Measurements from ENCODE around the gene VAV1. TPM values are rescaled to one million over a fixed set of nuclear protein-coding genes. Genes with fewer than 3 reads are reported as not detected.

VAV1 gene
- total and polyA plus RNA-seq, 2 of the 8 experiments (the other 6 are each of a cell fraction or from before 2014, with no cell fraction given), result 0.21 to 0.22 TPM

- peak; percentile 10 for TF ChIP-seq KDM4A (IDR thresholded peaks at IDR 0.05; ENCODE audit: low read depth, low read length, severe bottlenecking)
- TF ChIP-seq KDM1A (IDR thresholded peaks at IDR 0.05; ENCODE audit: borderline replicate concordance, low read length), result no peak
- 0 out of 2 replicates have a peak, but pooled peaks have one; percentile 1 for TF ChIP-seq CEBPB (IDR thresholded peaks at IDR 0.05; ENCODE audit: low read depth, low read length)
- TF ChIP-seq SP1 (IDR thresholded peaks at IDR 0.05; ENCODE audit: low read depth, low read length), result no peak
- TF ChIP-seq CTCF (IDR thresholded peaks at IDR 0.05; ENCODE audit: control extremely low read depth in 1 of 3, insufficient read depth in 1 of 3, low read depth in 1 of 3, low read length in 3 of 3), result peak; percentile 42 to 72 (median 59)
- TF ChIP-seq TAF1 (IDR thresholded peaks at IDR 0.05; ENCODE audit: low read depth, low read length), result peak; percentile 78; the same call in 1 of the 2 replicates
- TF ChIP-seq POLR2AphosphoS5 (IDR thresholded peaks at IDR 0.05; ENCODE audit: low read depth, low read length), result peak; percentile 32; the same call in 1 of the 2 replicates
- TF ChIP-seq EP300 (IDR thresholded peaks at IDR 0.05; ENCODE audit: borderline replicate concordance in 1 of 2, low read depth in 2 of 2, low read length in 2 of 2), result no peak
- no peak for TF ChIP-seq SRF (IDR thresholded peaks at IDR 0.05; ENCODE audit: low read depth, low read length)
- no peak for TF ChIP-seq RFX5 (IDR thresholded peaks at IDR 0.05; ENCODE audit: borderline replicate concordance, low read depth, low read length)
- TF ChIP-seq KDM5A (IDR thresholded peaks at IDR 0.05; ENCODE audit: low read length), result no peak
- no peak for TF ChIP-seq SUZ12 (IDR thresholded peaks at IDR 0.05; ENCODE audit: low read length)
Measured at GRCh38 chr19:6736169-6736916, 36.2 kb upstream of the VAV1 start (continued).

Data from H1 (cell line).